OCI-LY7 (cell line): ENCODE measurements around the gene CYP2W1. TPM values are rescaled to one million over a fixed set of nuclear protein-coding genes. Genes with fewer than 3 reads are reported as not detected.
A peak's percentile ranks its signal among the peaks of the same experiment; 100 is the strongest.

Experiments
- BruUV-seq: library from RNA; stranded (reverse); fragments of 400-500 nt; replicated peaks from 2 replicates; lab custom pipeline; 2021; lab: Mats Ljungman, UMichigan
- CTCF ChIA-PET: fragments of 300-600 bp; sonication (Branson Sonifier 250); formaldehyde crosslinking; loops from one replicate; lab custom pipeline; 2022; ENCODE audit warnings: antibody characterized with exemption; ENCODE audit not compliant: unreplicated experiment; lab: Charles Lee
- POLR2A ChIA-PET: fragments of 300-600 bp; sonication (Branson Sonifier 250); formaldehyde crosslinking; loops from one replicate; lab custom pipeline; 2022; ENCODE audit warnings: antibody characterized with exemption; lab: Charles Lee
- DNase-seq: peaks from one replicate; pipeline ENCODE4 v3.0.0-alpha.2; 2015; ENCODE audit warnings: low spot score
- H2AFZ ChIP-seq: fragments of 200-600 bp; sonication (generic), shearing (Covaris generic); 2 replicates; pipeline ENCODE4 v1.6.1; 2014; ENCODE audit warnings: mild to moderate bottlenecking, antibody characterized with exemption, low read length, moderate library complexity
- H3K27ac ChIP-seq: fragments of 200-600 bp; sonication (generic); 2 replicates; pipeline ENCODE4 v1.5.1; 2014; ENCODE audit warnings: mixed run types, low read depth, mild to moderate bottlenecking, moderate library complexity, low read length, inconsistent platforms; ENCODE audit not compliant: poor library complexity, severe bottlenecking
- H3K36me3 ChIP-seq: fragments of 200-600 bp; sonication (generic); 2 replicates; pipeline ENCODE4 v1.6.1; 2014; ENCODE audit warnings: mild to moderate bottlenecking, antibody characterized with exemption, low read length, moderate library complexity, mixed read lengths; ENCODE audit not compliant: insufficient read depth
- H3K4me1 ChIP-seq: fragments of 200-600 bp; sonication (generic); 2 replicates; pipeline ENCODE4 v1.5.1; 2014; ENCODE audit warnings: mild to moderate bottlenecking, low read length; ENCODE audit not compliant: insufficient read depth, poor library complexity, severe bottlenecking
- H3K4me2 ChIP-seq: fragments of 200-600 bp; sonication (generic); 2 replicates; pipeline ENCODE4 v1.6.1; 2014; ENCODE audit warnings: mild to moderate bottlenecking, low read length
- H3K4me3 ChIP-seq: fragments of 200-600 bp; sonication (generic); 2 replicates; pipeline ENCODE4 v1.5.1; 2014; ENCODE audit warnings: mild to moderate bottlenecking, low read depth, low read length; ENCODE audit not compliant: poor library complexity, severe bottlenecking
- H3K79me2 ChIP-seq: fragments of 200-600 bp; sonication (generic); 2 replicates; pipeline ENCODE4 v1.6.1; 2016; ENCODE audit warnings: low read depth, mild to moderate bottlenecking, low read length, moderate library complexity, mixed read lengths; ENCODE audit not compliant: insufficient read depth
- H3K9me2 ChIP-seq: fragments of 200-600 bp; sonication (generic); 2 replicates; pipeline ENCODE4 v1.6.1; 2016; ENCODE audit warnings: mild to moderate bottlenecking, low read length, mixed read lengths; ENCODE audit not compliant: insufficient read depth
- H3K9me3 ChIP-seq: fragments of 200-600 bp; sonication (generic); 2 replicates; pipeline ENCODE4 v1.6.1; 2014; ENCODE audit warnings: mild to moderate bottlenecking, mixed run types, low read length, mixed read lengths
- H4K20me1 ChIP-seq: fragments of 200-600 bp; sonication (generic); 2 replicates; pipeline ENCODE4 v1.6.1; 2014; ENCODE audit warnings: mild to moderate bottlenecking, antibody characterized with exemption, low read length, moderate library complexity, mixed read lengths; ENCODE audit not compliant: insufficient read depth
- EZH2phosphoT487 ChIP-seq: fragments of 200-600 bp; sonication (generic); IDR thresholded peaks from 2 replicates; pipeline ENCODE4 v1.6.1; 2018; ENCODE audit warnings: low read depth, borderline replicate concordance, mild to moderate bottlenecking, mixed run types, antibody characterized with exemption, low read length, moderate library complexity, mixed read lengths
- intact Hi-C: fragments of 100-400 bp; cut with micrococcal nuclease; formaldehyde crosslinking; loops from one replicate; pipeline ENCODE4 v1.10.0; 2022; ENCODE audit not compliant: unreplicated experiment
- total RNA-seq, 2 experiments: library from RNA; depleted of rRNA in 1 of 2; stranded (reverse); fragments of >200 nt in 1 of 2; shearing (Covaris generic) in 1 of 2; gene quantifications; 2 replicates each; pipeline ENCODE4 v1.2.3, GENCODE V29; 2014 to 2022
- TF ChIP-seq, protein P1 (sequence below): fragments of 200-600 bp; sonication (generic); conservative IDR thresholded peaks from 2 replicates; pipeline ENCODE4 v1.5.1; 2014; ENCODE audit warnings: mild to moderate bottlenecking, antibody characterized with exemption, low read length, moderate library complexity, mixed read lengths

CYP2W1 gene
- total RNA-seq, 2 experiments from 2014 or later: 1.3 TPM; not detected in 1

DNA sequence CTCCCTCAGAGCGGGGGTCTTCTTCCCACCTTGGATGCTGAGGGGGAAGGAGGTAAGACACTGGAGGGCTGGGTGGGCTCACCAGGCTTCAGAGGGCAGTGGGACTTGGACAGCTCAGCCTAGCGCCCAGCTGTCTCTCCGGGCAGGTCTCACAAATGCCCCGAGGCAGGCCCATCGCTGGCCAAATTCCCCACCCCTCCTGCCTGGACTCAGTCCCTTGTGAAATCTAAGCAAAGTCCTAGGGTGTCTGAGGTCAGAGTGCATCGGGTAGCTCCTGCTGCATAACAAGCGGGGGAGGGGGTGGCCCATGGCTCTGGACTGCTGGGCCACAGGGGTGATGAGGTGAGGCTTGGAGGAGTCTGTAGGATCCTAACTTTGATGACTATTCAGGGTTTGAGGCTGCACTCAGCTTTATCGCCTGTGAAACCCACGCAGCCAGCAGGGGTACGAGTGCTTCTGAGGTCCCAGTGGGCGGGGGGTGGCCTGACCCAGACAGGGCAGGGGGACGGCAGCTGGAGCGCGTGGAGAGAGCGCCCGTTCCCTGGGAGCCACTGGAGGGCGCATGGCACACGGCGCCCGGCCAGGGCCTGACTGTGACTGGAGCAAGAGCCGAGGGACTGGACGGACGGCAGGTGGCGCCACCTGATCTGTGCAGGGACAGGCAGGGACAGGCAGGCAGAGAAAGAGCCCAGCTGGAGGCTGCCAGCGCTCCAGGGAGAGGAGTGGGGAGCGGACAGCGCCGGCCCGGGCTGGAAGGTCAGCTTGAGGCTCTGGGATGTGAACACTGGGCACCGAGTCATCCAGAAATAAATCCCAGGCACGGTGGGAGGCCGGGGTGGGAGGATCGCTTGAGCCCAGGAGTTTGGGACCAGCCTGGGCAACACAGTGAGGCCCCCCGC lies 10.0 kb downstream of the CYP2W1 start:
- Histone ChIP-seq H2AFZ (no peak overlapping the region), H3K4me3 (no peak overlapping the region), H3K4me2 (no peak overlapping the region), H3K27ac (no peak overlapping the region), H4K20me1 (no peaks in the 10 kb centered on the region), H3K9me3 (no peaks in the 10 kb centered on the region), H3K4me1 (peaks cover 43% of the 10 kb centered on the region), H3K9me2 (no peaks in the 10 kb centered on the region), H3K36me3 (peaks cover 8% of the 10 kb centered on the region; the same call in 1 of the 2 replicates), H3K79me2 (no peaks in the 10 kb centered on the region)
- TF ChIP-seq, protein P1, sequence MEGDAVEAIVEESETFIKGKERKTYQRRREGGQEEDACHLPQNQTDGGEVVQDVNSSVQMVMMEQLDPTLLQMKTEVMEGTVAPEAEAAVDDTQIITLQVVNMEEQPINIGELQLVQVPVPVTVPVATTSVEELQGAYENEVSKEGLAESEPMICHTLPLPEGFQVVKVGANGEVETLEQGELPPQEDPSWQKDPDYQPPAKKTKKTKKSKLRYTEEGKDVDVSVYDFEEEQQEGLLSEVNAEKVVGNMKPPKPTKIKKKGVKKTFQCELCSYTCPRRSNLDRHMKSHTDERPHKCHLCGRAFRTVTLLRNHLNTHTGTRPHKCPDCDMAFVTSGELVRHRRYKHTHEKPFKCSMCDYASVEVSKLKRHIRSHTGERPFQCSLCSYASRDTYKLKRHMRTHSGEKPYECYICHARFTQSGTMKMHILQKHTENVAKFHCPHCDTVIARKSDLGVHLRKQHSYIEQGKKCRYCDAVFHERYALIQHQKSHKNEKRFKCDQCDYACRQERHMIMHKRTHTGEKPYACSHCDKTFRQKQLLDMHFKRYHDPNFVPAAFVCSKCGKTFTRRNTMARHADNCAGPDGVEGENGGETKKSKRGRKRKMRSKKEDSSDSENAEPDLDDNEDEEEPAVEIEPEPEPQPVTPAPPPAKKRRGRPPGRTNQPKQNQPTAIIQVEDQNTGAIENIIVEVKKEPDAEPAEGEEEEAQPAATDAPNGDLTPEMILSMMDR: peak; percentile 99
- TF ChIP-seq EZH2phosphoT487: no peak
- intact Hi-C loops: loop anchor here (1.0 to 5.0 kb wide), 6 partner anchors 31 to 671 kb away; no protein-coding TSS in a partner anchor
- ChIA-PET CTCF (interaction anchor here (0.6 to 2.7 kb wide), 9 partner anchors 11 to 184 kb away, joined by 3 to 12 read pairs (median 5); partner anchors contain the start of gene CYP2W1), POLR2A (interaction anchor here (0.5 to 1.9 kb wide), 9 partner anchors 11 to 174 kb away, joined by 3 to 5 read pairs (median 3); partner anchors contain the start of gene COX19)
- peak; percentile 95 for DNase-seq
- BruUV-seq: no TSS peak

DNA sequence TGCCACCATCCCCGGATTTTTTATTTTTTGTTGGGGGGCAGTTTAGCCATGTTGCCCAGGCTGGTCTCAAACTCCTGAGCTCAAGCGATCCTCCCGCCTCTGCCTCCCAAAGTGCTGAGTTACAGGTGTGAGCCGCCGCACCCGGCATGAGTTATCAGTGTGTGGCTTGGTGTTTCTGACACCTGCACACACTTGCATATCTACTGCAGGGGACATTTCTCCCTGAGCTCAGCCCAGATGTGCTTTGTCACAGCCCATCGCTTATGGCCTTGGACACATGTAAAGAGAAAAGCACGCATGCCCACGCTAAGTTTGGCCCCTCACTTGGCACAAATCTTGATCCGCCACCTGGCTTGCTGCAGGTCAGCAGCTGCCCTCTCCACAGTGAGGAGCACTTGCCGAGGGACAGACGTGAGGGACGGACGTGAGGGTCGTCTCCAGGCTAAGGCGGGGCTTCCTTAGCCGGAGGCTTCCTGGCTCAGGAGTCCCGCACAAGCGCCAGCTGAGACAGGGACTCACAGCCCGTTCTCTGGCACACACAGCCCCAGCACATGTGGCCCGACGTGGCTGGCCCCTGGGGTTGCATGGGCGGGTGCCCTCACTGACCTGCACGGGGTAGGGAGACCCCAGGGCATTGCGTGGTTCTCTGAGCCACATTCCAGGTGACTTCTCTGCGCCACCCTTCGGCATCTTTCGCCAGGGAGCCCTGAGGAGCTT lies 11.8 kb downstream of the CYP2W1 start:
- POLR2A ChIA-PET: interaction anchor here (0.9 to 1.9 kb wide), 3 partner anchors 10 to 71 kb away, joined by 3 to 5 read pairs (median 3); no protein-coding TSS in a partner anchor
- CTCF ChIA-PET: interaction anchor here (1.5 to 2.7 kb wide), 3 partner anchors 30 to 181 kb away, joined by 5 to 12 read pairs (median 8); no protein-coding TSS in a partner anchor
- H3K79me2 ChIP-seq: no peaks in the 10 kb centered on the region
- H3K4me3 ChIP-seq: no peak overlapping the region
- H3K36me3 ChIP-seq: peaks cover 19% of the 10 kb centered on the region; the same call in 1 of the 2 replicates
- peak overlapping the region; percentile 30; the same call in 1 of the 2 replicates for H3K4me2 ChIP-seq
- H3K9me2 ChIP-seq: no peaks in the 10 kb centered on the region
- DNase-seq: peak; percentile 62
- no peaks in the 10 kb centered on the region for H3K9me3 ChIP-seq
- intact Hi-C loops: loop anchor here (5.0 kb wide), 2 partner anchors 148 to 672 kb away; no protein-coding TSS in a partner anchor
- H2AFZ ChIP-seq: no peak overlapping the region
- H4K20me1 ChIP-seq: no peaks in the 10 kb centered on the region
- no peak for TF ChIP-seq EZH2phosphoT487
- TF ChIP-seq, protein P1: no peak
- BruUV-seq: no TSS peak
- no peak overlapping the region for H3K27ac ChIP-seq
- H3K4me1 ChIP-seq: peaks cover 32% of the 10 kb centered on the region
